GM13976 (cell line): Measurements from ENCODE around the gene SLC37A3.
"Not testable (repeated sequence)": the region's sequence is repeated elsewhere in the genome, so short reads cannot be mapped to it uniquely, and the experiment has no call there.

Experiments
- DNase-seq: peaks from one replicate; pipeline ENCODE4 v3.0.0; 2012; ENCODE audit warnings: low spot score
- in situ Hi-C: fragments of 300-500 bp; cut with MboI; formaldehyde crosslinking; loops from one replicate; pipeline ENCODE4 v1.12.0; 2022; ENCODE audit warnings: low sequenced_read_pairs, mixed read lengths, inconsistent platforms; ENCODE audit not compliant: unreplicated experiment
- TF ChIP-seq, protein P1 (sequence below): IDR thresholded peaks from 2 replicates; pipeline ENCODE4 v1.5.1; 2012; ENCODE audit warnings: borderline replicate concordance, mild to moderate bottlenecking; ENCODE audit not compliant: insufficient read depth; ENCODE audit errors: extremely low read depth, missing control alignments, control extremely low read depth

Gene SLC37A3

DNA sequence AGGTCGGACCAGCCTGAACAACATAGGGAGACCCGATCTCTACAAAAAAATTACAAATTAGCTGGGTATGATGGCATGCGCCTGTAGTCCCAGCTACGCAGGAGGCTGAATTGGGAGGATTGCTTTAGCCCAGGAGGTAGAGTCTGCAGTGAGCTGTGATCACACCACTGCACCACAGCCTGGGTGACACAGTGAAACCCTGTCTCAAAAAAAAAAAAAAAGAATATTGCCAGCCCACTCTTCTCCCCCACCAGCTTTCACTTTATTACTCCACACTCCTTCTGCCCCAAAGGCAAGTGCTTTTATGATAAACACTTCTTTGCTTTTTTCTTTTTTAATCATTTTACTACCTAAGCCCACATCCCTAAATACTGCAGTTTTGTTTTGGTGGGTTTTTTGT is 20.3 kb upstream of the SLC37A3 start:
- no peak for DNase-seq
- TF ChIP-seq, protein P1, sequence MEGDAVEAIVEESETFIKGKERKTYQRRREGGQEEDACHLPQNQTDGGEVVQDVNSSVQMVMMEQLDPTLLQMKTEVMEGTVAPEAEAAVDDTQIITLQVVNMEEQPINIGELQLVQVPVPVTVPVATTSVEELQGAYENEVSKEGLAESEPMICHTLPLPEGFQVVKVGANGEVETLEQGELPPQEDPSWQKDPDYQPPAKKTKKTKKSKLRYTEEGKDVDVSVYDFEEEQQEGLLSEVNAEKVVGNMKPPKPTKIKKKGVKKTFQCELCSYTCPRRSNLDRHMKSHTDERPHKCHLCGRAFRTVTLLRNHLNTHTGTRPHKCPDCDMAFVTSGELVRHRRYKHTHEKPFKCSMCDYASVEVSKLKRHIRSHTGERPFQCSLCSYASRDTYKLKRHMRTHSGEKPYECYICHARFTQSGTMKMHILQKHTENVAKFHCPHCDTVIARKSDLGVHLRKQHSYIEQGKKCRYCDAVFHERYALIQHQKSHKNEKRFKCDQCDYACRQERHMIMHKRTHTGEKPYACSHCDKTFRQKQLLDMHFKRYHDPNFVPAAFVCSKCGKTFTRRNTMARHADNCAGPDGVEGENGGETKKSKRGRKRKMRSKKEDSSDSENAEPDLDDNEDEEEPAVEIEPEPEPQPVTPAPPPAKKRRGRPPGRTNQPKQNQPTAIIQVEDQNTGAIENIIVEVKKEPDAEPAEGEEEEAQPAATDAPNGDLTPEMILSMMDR, result no peak
- in situ Hi-C loops, result no loop called here

DNA sequence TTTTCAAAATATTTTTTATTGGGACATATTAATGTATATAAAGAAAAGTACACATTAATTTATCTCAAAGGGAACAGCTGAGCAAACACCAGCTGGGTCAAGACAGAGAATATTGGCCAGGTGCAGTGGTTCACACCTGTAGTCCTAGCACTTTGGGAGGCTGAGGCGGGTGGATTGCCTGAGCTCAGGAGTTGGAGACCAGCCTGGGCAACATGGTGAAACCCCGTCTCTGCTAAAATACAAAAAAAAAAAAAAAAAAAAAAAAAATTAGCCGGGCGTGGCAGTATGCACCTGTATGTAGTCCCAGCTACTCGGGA is 19.8 kb upstream of the SLC37A3 start:
- DNase-seq, in situ Hi-C loops: not testable (repeated sequence)

DNA sequence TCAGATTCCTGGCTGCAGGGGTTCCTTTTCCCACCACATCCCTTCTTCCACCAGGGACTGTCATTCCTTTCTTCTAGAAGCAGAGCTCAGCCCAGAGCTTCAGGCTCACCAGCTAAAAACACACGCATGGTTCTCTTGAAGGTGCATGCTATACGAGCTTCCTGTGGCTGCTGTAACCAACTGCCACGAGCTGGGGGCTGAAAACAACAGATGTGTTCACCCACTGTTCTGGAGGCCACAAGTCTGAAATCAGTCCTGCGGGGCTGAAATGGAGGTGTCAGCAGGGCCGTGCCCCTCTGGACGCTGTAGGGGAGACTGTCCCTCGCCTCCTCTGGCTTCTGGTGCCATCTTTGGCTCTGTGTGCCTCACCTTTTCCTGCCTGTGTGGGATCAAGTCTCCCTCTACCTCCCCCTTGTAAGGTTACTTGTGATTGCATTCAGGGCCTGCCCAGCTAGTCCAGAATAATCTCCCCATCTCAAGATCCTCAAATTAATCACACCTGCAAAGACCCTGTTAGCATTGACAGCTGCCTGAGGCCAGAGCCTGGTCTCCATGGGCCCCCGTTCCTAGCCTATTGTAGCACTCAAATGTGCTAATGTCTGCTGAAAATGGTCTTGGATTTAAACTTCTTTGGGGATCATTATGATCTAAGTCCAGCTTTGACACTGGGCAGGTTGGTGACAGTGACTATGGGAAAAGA is 19.3 kb upstream of the SLC37A3 start:
- TF ChIP-seq, protein P1, result no peak
- DNase-seq, result no peak
- in situ Hi-C loops, result no loop called here

DNA sequence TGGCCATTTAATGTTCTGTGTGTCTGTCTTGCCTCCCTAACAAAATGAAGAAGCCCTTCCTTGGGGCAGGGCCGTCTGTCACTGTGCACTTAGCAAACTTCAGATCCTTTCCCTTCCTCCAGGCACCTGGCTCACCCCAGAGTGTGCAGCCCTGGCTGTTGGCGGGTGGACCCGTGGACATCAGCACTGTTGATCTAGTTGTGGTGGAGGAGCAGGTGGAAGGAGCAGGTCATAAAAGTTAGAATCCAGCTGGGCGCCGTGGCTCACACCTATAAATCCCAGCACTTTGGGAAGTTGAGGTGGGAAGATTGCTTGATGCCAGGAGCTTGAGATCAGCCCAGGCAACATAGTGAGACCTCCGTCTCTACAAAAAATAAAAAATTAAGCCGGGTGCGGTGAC is 18.2 kb upstream of the SLC37A3 start:
- DNase-seq, result no peak
- in situ Hi-C loops, result no loop called here
- TF ChIP-seq, protein P1, result no peak

DNA sequence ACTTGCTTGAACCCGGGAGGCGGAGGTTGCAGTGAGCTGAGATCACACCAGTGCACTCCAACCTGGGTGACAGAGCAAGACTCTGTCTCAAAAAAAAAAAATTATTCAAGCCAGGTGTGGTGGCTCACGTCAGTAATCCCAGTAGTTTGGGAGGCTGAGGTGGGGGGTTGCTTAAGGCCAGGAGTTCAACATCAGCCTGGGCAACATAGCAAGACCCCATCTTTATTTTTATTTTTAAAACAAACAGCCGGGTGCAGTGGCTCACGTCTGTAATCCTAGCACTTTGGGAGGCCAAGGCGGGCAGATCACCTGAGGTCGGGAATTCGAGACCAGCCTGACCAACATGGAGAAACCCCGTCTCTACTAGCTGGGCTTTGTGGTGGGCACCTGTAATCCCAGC is 17.5 kb upstream of the SLC37A3 start:
- DNase-seq, in situ Hi-C loops: not testable (repeated sequence)

DNA sequence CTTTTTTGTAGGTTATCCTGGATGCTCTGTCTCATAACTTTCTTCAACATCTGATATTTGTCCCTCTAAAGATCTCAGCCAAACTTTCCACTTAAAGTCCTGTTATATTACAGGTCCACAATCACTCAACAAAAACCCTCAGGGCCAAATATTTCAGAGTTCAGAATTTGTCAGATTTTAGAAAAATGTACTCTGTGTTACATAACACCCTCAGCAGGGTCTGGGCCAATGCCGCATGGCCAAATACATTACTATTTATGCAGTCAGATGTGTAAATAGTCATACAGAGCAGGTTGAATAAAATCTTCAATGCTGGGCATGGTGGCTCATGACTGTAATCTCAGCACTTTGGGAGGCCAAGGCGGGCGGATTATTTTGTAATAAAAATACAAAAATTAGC is 17.0 kb upstream of the SLC37A3 start:
- DNase-seq, result no peak
- TF ChIP-seq, protein P1, result no peak
- in situ Hi-C loops, result no loop called here

DNA sequence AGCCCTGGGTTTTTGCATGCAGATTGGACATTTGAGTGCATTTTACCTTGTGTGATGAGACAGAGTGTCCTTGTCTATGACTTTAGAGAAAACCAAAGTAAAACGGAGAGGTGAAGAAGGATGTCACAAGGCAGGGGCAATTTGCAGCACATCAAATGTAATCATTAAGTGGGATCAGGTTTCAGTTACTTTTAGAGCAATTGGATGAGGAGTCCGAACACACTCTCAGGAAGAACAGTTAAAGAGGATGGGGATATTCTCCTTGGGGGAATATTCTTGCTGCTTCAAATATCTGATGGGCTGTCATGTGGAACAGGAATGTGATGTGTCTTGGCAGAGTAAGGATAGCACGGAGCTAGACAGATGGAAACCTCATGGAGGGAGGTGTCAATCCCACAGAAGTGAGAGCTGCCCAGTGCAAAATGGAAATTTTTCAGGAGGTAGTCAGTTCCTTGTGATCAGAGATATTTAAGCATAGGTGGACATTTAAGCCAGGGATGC is 6.3 kb upstream of the SLC37A3 start:
- no peak for DNase-seq
- TF ChIP-seq, protein P1, result no peak
- in situ Hi-C loops, result no loop called here
